ENCODE results near the gene AHCYL1.

DNA sequence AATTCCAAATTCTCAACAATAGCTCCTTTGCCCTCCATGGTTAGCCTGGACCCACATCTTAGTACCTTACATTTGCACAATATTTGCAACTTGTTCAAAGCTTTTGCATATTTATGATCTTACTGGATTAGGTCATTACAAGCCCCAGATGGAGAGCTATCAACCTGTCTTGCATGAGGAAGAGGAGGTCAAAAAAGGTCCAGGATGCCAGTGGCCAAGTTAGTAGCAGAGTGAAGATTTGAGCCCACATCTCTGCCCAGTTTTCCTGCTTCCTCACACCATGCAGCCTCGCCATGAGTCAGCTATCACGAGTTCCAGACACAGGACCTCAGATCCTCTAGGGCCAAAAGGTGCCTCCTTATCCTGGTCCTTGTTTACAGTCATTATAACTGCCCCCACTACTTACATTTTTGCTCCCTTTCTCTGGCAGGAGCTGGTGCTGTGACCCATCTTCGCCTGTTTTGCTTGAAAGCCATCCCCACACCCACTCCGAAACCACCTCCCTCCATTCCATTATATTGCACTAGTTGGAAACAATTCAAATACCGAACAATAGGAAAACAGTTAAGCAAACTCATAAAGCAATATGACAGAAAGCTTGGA lies 5.0 kb upstream of the AHCYL1 start:
- TF ChIP-seq GATA2 (IDR thresholded peaks at IDR 0.05; ENCODE audit: low read depth, low read length) (no peak), GATA3 (IDR thresholded peaks at IDR 0.05; ENCODE audit: low read depth, low read length) (no peak)
